Astrocyte of the cerebellum (primary cell): ENCODE data around the gene TMEM209.
A peak's percentile ranks its signal among the peaks of the same experiment; 100 is the strongest.

Experiments used
- DNase-seq: peaks from one replicate; pipeline ENCODE4 v3.0.0-alpha.2; 2011; ENCODE audit warnings: low read depth
- H3K4me3 ChIP-seq: 2 replicates; pipeline ENCODE4 v1.5.1; 2011; ENCODE audit warnings: mild to moderate bottlenecking, low read depth, low read length, moderate library complexity
- CTCF ChIP-seq: IDR thresholded peaks from 2 replicates; pipeline ENCODE4 v1.5.1; 2012; ENCODE audit warnings: low read length, low read depth, moderate library complexity, mild to moderate bottlenecking; ENCODE audit errors: missing control alignments
- in situ Hi-C: cut with HindIII; loops from 2 replicates; pipeline ENCODE4 v1.10.0; 2017; ENCODE audit warnings: low sequenced_read_pairs

The TMEM209 gene

GRCh38 chr7:130162196-130162595 lies 43.0 kb downstream of the TMEM209 start:
- no peak for DNase-seq
- in situ Hi-C loops, result no loop called here
- H3K4me3 ChIP-seq, result no peak overlapping the region
- no peak for TF ChIP-seq CTCF

- in situ Hi-C loops, result no loop called here
- no peak overlapping the region for H3K4me3 ChIP-seq
- no peak for DNase-seq
- TF ChIP-seq CTCF, result no peak
Measured at GRCh38 chr7:130160455-130160854, 44.8 kb downstream of the TMEM209 start.

GRCh38 chr7:130160023-130160422 lies 45.2 kb downstream of the TMEM209 start:
- H3K4me3 ChIP-seq, result no peak overlapping the region
- in situ Hi-C loops, result no loop called here
- no peak for DNase-seq
- TF ChIP-seq CTCF, result no peak

- TF ChIP-seq CTCF, result no peak
- in situ Hi-C loops, result no loop called here
- DNase-seq, result no peak
Measured at GRCh38 chr7:130157700-130158099, 47.5 kb downstream of the TMEM209 start.

GRCh38 chr7:130156140-130156539 lies 49.1 kb downstream of the TMEM209 start:
- TF ChIP-seq CTCF, result no peak
- in situ Hi-C loops, result no loop called here
- no peak for DNase-seq

More at GRCh38 chr7:130157700-130158099, 47.5 kb downstream of the TMEM209 start:
- no peak overlapping the region for H3K4me3 ChIP-seq

GRCh38 chr7:130154501-130155317 lies 50.5 kb downstream of the TMEM209 start:
- TF ChIP-seq CTCF, result peak; percentile 28
- DNase-seq, result no peak
- in situ Hi-C loops, result no loop called here
- H3K4me3 ChIP-seq, result no peak overlapping the region

More at GRCh38 chr7:130156140-130156539, 49.1 kb downstream of the TMEM209 start:
- H3K4me3 ChIP-seq, result no peak overlapping the region
